HG03108 (cell line): Measurements from ENCODE around the gene EXOC3.
"Not testable (repeated sequence)": the region's sequence is repeated elsewhere in the genome, so short reads cannot be mapped to it uniquely, and the experiment has no call there.

Experiments used
- ATAC-seq: cut with Tn5 transposase; IDR thresholded peaks from one replicate; pipeline ENCODE4 v1.9.1; 2021; ENCODE audit warnings: moderate library complexity; ENCODE audit not compliant: unreplicated experiment

Gene EXOC3

DNA sequence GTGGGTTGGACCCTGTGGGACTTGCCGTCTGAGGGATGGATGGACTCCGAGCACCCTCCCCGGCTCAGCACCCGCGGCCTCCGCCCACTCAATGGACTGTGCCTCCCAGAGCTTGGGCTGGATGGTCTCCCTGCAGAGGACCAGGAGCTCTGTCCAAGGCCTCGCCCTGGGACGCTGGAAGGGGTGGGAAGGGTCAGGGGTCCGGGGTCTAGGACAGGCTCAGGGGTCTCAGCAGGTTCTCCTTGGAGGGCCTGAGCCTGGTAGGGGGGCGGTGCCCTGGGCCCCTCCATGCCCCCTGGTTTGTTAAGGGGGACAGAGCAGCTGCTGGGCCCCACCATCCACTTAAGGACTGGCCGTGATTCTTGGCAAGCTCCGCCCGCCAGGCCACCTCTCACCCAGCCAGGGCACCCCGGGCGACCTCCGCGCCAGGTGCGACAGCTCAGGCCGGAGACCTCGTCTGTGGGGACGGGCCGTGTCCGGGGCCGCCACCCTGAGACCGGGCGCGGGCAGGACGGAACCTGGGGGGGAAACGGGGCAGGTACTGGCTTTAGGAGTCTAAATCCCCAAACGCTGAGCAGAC is 29.2 kb downstream of the EXOC3 start:
- ATAC-seq: peak; percentile 2

DNA sequence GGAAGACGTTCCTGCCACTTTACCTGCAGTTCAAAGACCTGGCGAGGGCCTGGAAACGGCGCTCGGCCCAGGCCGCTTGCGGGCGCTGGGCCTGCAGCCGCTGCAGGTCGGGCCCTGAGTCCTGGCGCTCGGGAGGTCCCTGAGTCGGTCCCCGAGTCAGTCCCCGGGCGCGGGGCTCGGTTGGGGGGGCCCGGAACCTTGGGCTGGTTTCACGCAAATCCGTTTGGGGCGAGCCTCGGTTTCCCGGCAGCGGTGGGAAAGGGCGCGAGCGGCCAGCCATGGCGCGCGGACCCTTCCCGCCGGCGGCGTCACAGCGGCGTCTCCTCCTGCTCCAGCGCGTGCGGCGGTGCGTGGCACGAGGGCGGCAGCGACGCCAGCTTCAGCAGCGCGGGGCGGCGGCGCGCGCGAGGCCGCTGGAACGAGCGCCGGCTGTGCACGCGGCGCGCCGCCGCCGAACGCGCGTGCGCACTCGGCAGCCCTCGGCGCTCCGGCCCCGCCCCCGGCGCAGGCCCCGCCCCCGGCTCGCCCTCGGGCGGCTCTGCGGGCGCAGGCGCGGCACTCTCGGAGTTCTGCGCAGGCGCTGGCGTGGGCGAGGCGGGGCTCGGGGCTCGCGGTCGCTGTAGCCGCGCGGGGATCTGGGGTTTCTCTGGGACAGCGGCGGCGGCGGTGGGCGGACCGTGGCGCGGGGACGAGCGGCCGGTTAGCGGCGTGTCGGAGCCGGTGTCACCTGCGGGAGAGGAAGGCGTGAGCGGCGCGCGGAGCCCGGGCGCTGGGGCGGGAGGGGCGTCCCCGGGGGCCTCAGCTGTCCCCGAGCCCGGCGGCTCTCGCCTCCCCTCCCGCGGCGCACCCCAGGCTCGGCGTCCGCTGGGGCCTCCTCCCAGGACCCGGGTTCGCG is 29.9 kb downstream of the EXOC3 start:
- ATAC-seq: peak; percentile 63

GRCh38 chr5:473551-474192 is 30.7 kb downstream of the EXOC3 start:
- peak; percentile 20 for ATAC-seq

- not testable (repeated sequence) for ATAC-seq
These were observed 31.4 kb downstream of the EXOC3 start for GRCh38 chr5:474232-474839.

GRCh38 chr5:474840-475661 is 32.1 kb downstream of the EXOC3 start:
- no peak for ATAC-seq

GRCh38 chr5:475704-476101 is 32.7 kb downstream of the EXOC3 start:
- no peak for ATAC-seq

DNA sequence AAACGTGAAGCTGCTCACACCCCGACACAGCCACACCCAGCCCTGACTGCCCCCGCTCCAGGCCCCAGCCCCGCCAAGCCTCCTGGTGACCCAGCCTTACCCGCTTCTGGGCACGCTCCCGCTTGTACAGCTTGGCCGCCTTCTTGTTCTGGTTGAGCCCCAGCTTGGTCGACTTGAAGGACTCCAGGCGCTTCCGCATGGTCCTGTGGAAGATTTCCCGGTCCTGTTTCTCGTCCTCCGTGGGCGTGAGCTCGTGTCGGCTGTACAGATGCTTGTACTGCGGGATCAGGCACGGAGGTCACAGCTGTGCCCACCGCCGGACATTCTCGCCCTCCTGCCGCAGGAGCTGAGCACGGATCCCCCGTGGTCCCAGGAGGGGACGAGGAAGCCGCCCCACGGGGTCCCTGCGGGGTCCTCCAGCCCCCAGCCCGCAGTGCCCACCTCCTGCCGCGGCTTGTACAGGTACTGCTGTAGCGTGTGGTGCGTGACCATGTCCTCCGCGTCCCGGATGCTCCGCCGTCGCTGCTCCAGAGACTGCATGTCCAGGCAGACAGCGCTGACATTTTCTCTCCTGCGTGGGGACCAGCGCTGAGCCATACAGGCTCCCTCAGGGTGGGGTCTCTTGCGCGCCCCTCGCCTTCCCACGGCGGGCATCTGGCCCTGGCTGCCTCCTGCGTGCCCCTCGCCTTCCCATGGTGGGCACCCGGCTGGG is 33.3 kb downstream of the EXOC3 start:
- no peak for ATAC-seq

DNA sequence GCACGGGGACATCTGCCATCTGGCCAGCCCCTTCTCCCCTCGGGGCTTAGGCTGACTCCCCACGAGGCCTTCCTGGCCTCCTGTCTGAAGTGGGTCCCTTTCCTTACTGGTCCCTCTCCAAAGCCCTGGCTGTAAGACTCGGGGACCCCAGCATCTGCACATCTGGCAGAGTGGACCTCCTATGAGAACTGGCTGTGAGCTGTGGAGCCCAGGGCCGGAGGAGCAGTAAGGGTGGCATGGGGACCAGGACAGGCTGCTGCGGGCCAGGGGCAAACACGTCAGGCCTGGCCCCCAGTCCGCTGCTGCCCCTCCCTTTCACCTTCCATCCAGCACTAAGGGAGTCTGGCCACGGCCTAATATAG is 33.8 kb downstream of the EXOC3 start:
- ATAC-seq: no peak

GRCh38 chr5:477247-477646 is 34.3 kb downstream of the EXOC3 start:
- no peak for ATAC-seq

DNA sequence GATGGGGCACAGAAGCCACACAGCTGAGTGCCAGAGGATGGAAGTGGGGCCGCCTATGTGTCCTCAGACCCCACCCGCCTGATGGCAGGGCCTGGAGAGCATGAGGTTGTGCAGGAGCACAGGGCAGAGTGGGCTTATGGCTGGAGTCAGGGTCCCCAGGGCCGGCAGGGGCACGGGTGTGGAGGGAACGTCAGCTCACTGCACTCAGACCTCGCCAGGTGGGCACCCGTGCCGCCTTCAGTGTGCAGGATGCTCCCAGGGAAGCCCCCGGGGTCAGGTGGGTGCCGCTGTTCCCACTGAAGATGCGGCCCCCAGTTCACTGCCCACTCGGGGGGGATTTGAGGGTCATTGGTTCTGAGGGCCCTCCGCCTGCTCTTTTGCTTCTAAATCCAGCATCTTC is 34.9 kb downstream of the EXOC3 start:
- ATAC-seq: no peak

- no peak for ATAC-seq
These were observed 35.5 kb downstream of the EXOC3 start for GRCh38 chr5:478369-478981.

DNA sequence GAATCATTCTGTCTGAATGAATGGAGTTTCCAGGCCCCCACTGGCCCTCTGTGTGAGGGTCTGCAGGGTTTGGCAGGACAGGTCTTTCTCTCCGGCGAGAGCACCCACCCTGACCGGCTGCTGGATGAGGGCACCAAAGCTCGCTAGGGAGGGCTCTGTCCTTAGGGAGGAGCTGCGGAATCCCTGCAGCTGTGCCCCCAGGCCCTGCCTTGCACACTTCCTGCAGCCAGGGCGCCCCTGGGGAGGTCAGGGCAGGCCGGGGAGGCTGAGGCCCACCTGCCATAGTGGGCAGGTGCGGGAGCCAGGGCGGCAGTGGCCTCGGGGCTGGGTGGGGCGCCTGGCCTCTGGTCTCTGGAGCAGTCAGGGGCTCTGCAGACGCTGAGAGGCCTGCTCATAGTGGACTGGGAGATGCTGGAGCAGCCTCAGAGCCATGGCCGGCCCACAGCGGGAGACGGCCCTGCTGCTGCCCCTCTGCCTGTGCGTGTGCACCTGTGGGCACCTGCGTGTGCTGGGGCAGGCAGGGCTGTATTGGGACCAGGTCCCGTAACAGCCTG is 36.1 kb downstream of the EXOC3 start:
- no peak for ATAC-seq

DNA sequence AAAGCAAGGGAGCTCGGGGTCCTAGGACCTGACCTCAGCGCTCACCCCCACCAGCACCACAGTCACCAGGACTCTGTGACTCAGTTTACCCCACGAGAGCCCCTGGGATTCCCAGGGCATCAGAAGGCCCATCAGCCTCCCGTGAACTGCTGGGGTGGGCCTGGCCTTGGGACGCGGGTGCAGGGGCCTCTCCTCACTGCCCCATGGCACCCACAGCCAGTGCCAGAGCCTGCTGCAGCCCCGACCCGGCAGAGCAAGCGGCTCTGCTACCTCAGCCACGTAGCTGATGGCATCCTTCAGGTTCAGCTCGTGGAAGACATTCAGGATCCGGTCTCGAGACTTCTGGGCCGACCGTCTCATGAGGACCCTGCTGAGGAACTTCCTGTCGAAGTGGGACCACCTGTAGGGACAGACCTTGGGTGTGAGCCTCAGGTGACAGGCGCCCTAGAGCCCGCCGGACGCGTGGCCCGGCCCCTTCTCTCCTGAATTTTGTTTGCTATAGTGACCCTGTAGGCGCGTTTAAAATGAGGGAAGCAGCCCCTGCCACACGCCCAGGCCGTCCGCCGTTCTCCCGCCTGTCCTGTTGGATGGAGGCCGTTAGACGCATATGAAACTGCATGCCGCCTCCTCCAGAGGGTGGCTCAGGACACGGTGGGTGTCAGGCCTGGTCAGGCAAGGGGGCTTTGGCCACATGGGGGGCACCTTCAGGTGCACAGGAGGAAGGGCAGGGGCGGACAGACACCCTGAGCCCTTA is 36.8 kb downstream of the EXOC3 start:
- no peak for ATAC-seq

- ATAC-seq: no peak
These were observed 38.4 kb downstream of the EXOC3 start for GRCh38 chr5:481347-481746.

- no peak for ATAC-seq
These were observed 39.0 kb downstream of the EXOC3 start for GRCh38 chr5:482021-482420.

GRCh38 chr5:482506-482905 is 39.5 kb downstream of the EXOC3 start:
- no peak for ATAC-seq

- ATAC-seq: no peak
These were observed 40.0 kb downstream of the EXOC3 start for GRCh38 chr5:483011-483410.

DNA sequence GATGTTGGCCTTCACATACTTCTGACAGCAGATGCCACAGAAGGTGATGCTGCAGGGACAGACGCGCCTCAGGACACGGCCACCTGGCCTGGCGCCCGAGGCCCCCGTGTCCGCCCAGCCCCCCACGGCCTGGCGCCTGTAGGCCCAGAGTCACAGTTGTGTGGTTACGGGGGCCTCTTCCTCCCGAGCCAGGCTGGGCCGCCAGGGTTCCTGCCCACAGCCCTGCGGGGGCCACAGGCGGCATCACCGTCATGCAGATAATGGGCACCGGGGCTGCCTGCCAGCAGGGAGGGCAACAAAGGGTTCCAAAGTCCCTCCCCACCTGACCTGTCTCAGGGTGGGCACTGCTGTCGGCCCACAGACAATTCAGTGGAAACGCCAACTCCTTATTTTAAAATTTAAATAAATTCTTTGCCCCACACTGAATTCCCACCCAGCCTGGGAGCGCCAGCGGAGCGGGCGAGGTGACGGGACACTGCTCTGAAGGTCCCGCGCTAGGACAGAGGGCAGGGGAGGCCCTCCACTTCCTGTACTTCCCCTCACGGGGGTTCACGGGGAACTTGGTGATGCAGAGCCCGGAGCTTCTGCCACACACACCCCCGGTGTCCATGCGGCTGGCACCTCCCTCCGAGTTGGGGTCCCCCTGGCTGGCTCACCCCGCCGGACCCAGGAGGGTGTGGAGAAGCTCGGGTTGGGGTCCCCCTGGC is 40.6 kb downstream of the EXOC3 start:
- no peak for ATAC-seq
